IMR-90 (cell line): ENCODE measurements around the gene GALP. TPM values are rescaled to one million over a fixed set of nuclear protein-coding genes. Genes with fewer than 3 reads are reported as not detected.

Source experiments
- ATAC-seq: fragments of 200-7000 bp; cut with Tn5 transposase; 2 replicates; pipeline ENCODE4 v1.9.1; 2020; ENCODE audit warnings: low read depth, mild to moderate bottlenecking, moderate library complexity
- BruUV-seq: library from RNA; stranded (reverse); fragments of 400-500 nt; replicated peaks from 2 replicates; lab custom pipeline; 2021; lab: Mats Ljungman, UMichigan
- CTCF ChIA-PET: fragments of 300-600 bp; formaldehyde crosslinking; extraction: SDS; loops from one replicate; lab custom pipeline; 2021; ENCODE audit warnings: antibody characterized with exemption; lab: Yijun Ruan, JAX
- POLR2A ChIA-PET: fragments of 300-600 bp; sonication (Branson Sonifier 250); formaldehyde crosslinking; loops from one replicate; lab custom pipeline; 2022; ENCODE audit warnings: antibody characterized with exemption; ENCODE audit not compliant: unreplicated experiment; lab: Charles Lee
- DNase-seq: peaks from one replicate; pipeline ENCODE4 v3.0.0; 2013
- H2AFZ ChIP-seq: replicated peaks from 2 replicates; pipeline ENCODE3; 2013; ENCODE audit warnings: low read length, mild to moderate bottlenecking; ENCODE audit not compliant: poor library complexity
- H2AK5ac ChIP-seq: 2 replicates; pipeline ENCODE4 v1.6.1; 2013; ENCODE audit warnings: low read depth, low read length, inconsistent platforms
- H2AK9ac ChIP-seq: replicated peaks from 2 replicates; pipeline ENCODE3; 2013; ENCODE audit warnings: mild to moderate bottlenecking, low read depth, low read length, moderate library complexity; ENCODE audit not compliant: poor library complexity
- H2BK120ac ChIP-seq: 2 replicates; pipeline ENCODE4 v1.6.1; 2013; ENCODE audit warnings: low read depth, low read length, inconsistent platforms
- H2BK15ac ChIP-seq: 3 replicates; pipeline ENCODE4 v1.6.1; 2013; ENCODE audit warnings: low read depth, low read length, inconsistent platforms
- H2BK20ac ChIP-seq: 2 replicates; pipeline ENCODE4 v1.6.1; 2013; ENCODE audit warnings: low read depth, mild to moderate bottlenecking, inconsistent platforms, low read length, moderate library complexity
- H2BK5ac ChIP-seq: 2 replicates; pipeline ENCODE4 v1.6.1; 2013; ENCODE audit warnings: mild to moderate bottlenecking, low read depth, low read length, inconsistent platforms; ENCODE audit not compliant: poor library complexity, severe bottlenecking
- H3K14ac ChIP-seq: replicated peaks from 2 replicates; pipeline ENCODE4 v1.6.1; 2013; ENCODE audit warnings: low read depth, low read length, inconsistent platforms
- H3K18ac ChIP-seq: 2 replicates; pipeline ENCODE4 v1.6.1; 2013; ENCODE audit warnings: low read depth, low read length, control low read depth
- H3K23ac ChIP-seq: 2 replicates; pipeline ENCODE4 v1.6.1; 2013; ENCODE audit warnings: low read depth, low read length, inconsistent platforms
- H3K27ac ChIP-seq: 2 replicates; pipeline ENCODE4 v1.5.1; 2013; ENCODE audit warnings: mild to moderate bottlenecking, control low read depth, low read length; ENCODE audit not compliant: insufficient read depth
- H3K27me3 ChIP-seq: 2 replicates; pipeline ENCODE4 v1.6.1; 2013; ENCODE audit warnings: low read length; ENCODE audit not compliant: control insufficient read depth, insufficient read depth
- H3K36me3 ChIP-seq: 2 replicates; pipeline ENCODE4 v1.6.1; 2013; ENCODE audit warnings: low read length, mixed read lengths; ENCODE audit not compliant: control insufficient read depth, insufficient read depth
- H3K4ac ChIP-seq: 2 replicates; pipeline ENCODE4 v1.6.1; 2013; ENCODE audit warnings: low read depth, low read length, inconsistent platforms
- H3K4me1 ChIP-seq: 2 replicates; pipeline ENCODE4 v1.6.1; 2013; ENCODE audit warnings: low read length, mixed read lengths; ENCODE audit not compliant: control insufficient read depth, insufficient read depth
- H3K4me2 ChIP-seq: 2 replicates; pipeline ENCODE4 v1.6.1; 2013; ENCODE audit warnings: low read depth, mild to moderate bottlenecking, control low read depth, low read length, moderate library complexity
- H3K4me3 ChIP-seq: 2 replicates; pipeline ENCODE4 v1.5.1; 2013; ENCODE audit warnings: low read depth, mild to moderate bottlenecking, control low read depth, low read length, moderate library complexity; ENCODE audit not compliant: insufficient read depth
- H3K56ac ChIP-seq: 2 replicates; pipeline ENCODE4 v1.6.1; 2013; ENCODE audit warnings: low read length, inconsistent platforms; ENCODE audit not compliant: insufficient read depth; ENCODE audit errors: extremely low read depth
- H3K79me1 ChIP-seq, 2 experiments: 2 replicates each; pipeline ENCODE4 v1.6.1; 2013; ENCODE audit warnings: low read length in 2 of 2, inconsistent platforms in 1 of 2, low read depth in 1 of 2
- H3K9ac ChIP-seq: 2 replicates; pipeline ENCODE4 v1.6.1; 2013; ENCODE audit warnings: low read depth, low read length, control low read depth
- H3K9me1 ChIP-seq: 2 replicates; pipeline ENCODE4 v1.6.1; 2013; ENCODE audit warnings: low read length, inconsistent platforms; ENCODE audit not compliant: insufficient read depth
- H3K9me3 ChIP-seq: 2 replicates; pipeline ENCODE4 v1.6.1; 2013; ENCODE audit warnings: low read length; ENCODE audit not compliant: control insufficient read depth, insufficient read depth
- H4K20me1 ChIP-seq: 2 replicates; pipeline ENCODE4 v1.6.1; 2013; ENCODE audit warnings: low read length, inconsistent platforms; ENCODE audit not compliant: insufficient read depth
- H4K5ac ChIP-seq: 2 replicates; pipeline ENCODE4 v1.6.1; 2013; ENCODE audit warnings: mild to moderate bottlenecking, low read depth, low read length, control low read depth
- H4K8ac ChIP-seq, 2 experiments: 2 replicates each; pipeline ENCODE4 v1.6.1; 2013; ENCODE audit warnings: low read depth in 2 of 2, low read length in 2 of 2, control low read depth in 1 of 2, inconsistent platforms in 1 of 2
- H4K91ac ChIP-seq: 2 replicates; pipeline ENCODE4 v1.6.1; 2013; ENCODE audit warnings: low read depth, low read length, inconsistent platforms; ENCODE audit not compliant: insufficient read depth
- BHLHE40 ChIP-seq: fragments of 150-350 bp; IDR thresholded peaks from 2 replicates; pipeline ENCODE4 v1.6.1; 2016; ENCODE audit warnings: mild to moderate bottlenecking, low read depth, low read length
- CEBPB ChIP-seq: IDR thresholded peaks from 2 replicates; pipeline ENCODE4 v1.6.1; 2012; ENCODE audit warnings: low read depth, low read length, improper control_type of control experiment
- FOS ChIP-seq: fragments of 150-350 bp; IDR thresholded peaks from 2 replicates; pipeline ENCODE4 v1.6.1; 2016; ENCODE audit warnings: low read depth, low read length
- MAFK ChIP-seq: IDR thresholded peaks from 2 replicates; pipeline ENCODE4 v1.6.1; 2012; ENCODE audit warnings: low read depth, low read length, improper control_type of control experiment
- MAZ ChIP-seq: IDR thresholded peaks from 2 replicates; pipeline ENCODE4 v1.6.1; 2012; ENCODE audit warnings: low read depth, mild to moderate bottlenecking, low read length, improper control_type of control experiment, moderate library complexity, borderline replicate concordance
- MXI1 ChIP-seq: IDR thresholded peaks from 2 replicates; pipeline ENCODE4 v1.6.1; 2012; ENCODE audit warnings: low read depth, mild to moderate bottlenecking, low read length, moderate library complexity, borderline replicate concordance
- NFE2L2 ChIP-seq: fragments of 150-350 bp; IDR thresholded peaks from 2 replicates; pipeline ENCODE4 v1.6.1; 2016; ENCODE audit warnings: low read depth, mild to moderate bottlenecking, low read length
- POLR2A ChIP-seq: IDR thresholded peaks from 2 replicates; pipeline ENCODE4 v1.6.1; 2012; ENCODE audit warnings: mild to moderate bottlenecking, low read depth, low read length
- RAD21 ChIP-seq: IDR thresholded peaks from 2 replicates; pipeline ENCODE4 v1.6.1; 2012; ENCODE audit warnings: low read length, improper control_type of control experiment
- RCOR1 ChIP-seq: IDR thresholded peaks from 2 replicates; pipeline ENCODE4 v1.6.1; 2012; ENCODE audit warnings: mild to moderate bottlenecking, low read length, improper control_type of control experiment; ENCODE audit not compliant: insufficient replicate concordance
- RFX5 ChIP-seq: IDR thresholded peaks from 2 replicates; pipeline ENCODE4 v1.8.0; 2012; ENCODE audit warnings: low read depth, mild to moderate bottlenecking, low read length, moderate library complexity
- SMC3 ChIP-seq: fragments of 150-350 bp; IDR thresholded peaks from 2 replicates; pipeline ENCODE4 v1.6.1; 2016; ENCODE audit warnings: low read depth, mild to moderate bottlenecking, antibody characterized with exemption, low read length, moderate library complexity
- WGBS, 2 experiments: methylation state at CpG; one replicate each; pipeline versions ENCODE4 v1.1.5 to v1.1.7; 2013; ENCODE audit warnings: missing lambda C conversion rate in 2 of 2; ENCODE audit not compliant: insufficient read length in 1 of 2; ENCODE audit errors: extremely low coverage in 2 of 2; 5-methylcytosine and 5-hydroxymethylcytosine counted together
- dilution Hi-C: fragments of 300-500 bp; cut with HindIII; formaldehyde crosslinking; loops from one replicate; pipeline ENCODE4 v1.14.3; 2018; ENCODE audit warnings: low sequenced_read_pairs; ENCODE audit not compliant: unreplicated experiment
- in situ Hi-C: fragments of 300-500 bp; cut with MboI; formaldehyde crosslinking; loops from 3 replicates; pipeline ENCODE4 v1.14.3; 2019; ENCODE audit warnings: low sequenced_read_pairs, inconsistent platforms, mixed read lengths
- intact Hi-C: fragments of 100-400 bp; cut with micrococcal nuclease; formaldehyde crosslinking; loops from 2 replicates; pipeline ENCODE4 v1.10.0; 2022
- polyA plus RNA-seq, 3 experiments: library from polyadenylated mRNA; depleted of rRNA; stranded (reverse); fragments of >200 nt; gene quantifications; 2 replicates each; pipeline ENCODE4 v1.2.3, GENCODE V29; 2012; ENCODE audit warnings: low replicate concordance in 1 of 3
- total RNA-seq: library from RNA; depleted of rRNA; stranded (reverse); fragments of >200 nt; gene quantifications from 2 replicates; pipeline ENCODE4 v1.2.3, GENCODE V29; 2012
- TF ChIP-seq, protein P1 (sequence below): fragments of 150-350 bp; IDR thresholded peaks from 2 replicates; pipeline ENCODE4 v1.6.1; 2016; ENCODE audit warnings: low read depth, mild to moderate bottlenecking, low read length, moderate library complexity, borderline replicate concordance
- TF ChIP-seq, protein P2 (sequence below): fragments of 150-350 bp; IDR thresholded peaks from 2 replicates; pipeline ENCODE4 v1.6.1; 2017; ENCODE audit warnings: mild to moderate bottlenecking, antibody characterized with exemption, low read length, low read depth
- TF ChIP-seq, protein P3 (sequence below): conservative IDR thresholded peaks from 2 replicates; pipeline ENCODE4 v1.5.1; 2012; ENCODE audit warnings: mild to moderate bottlenecking, low read depth, low read length, improper control_type of control experiment

GALP gene
- total and polyA plus RNA-seq, 2 of the 4 experiments (the other 2 are of a cell fraction): not detected

DNA sequence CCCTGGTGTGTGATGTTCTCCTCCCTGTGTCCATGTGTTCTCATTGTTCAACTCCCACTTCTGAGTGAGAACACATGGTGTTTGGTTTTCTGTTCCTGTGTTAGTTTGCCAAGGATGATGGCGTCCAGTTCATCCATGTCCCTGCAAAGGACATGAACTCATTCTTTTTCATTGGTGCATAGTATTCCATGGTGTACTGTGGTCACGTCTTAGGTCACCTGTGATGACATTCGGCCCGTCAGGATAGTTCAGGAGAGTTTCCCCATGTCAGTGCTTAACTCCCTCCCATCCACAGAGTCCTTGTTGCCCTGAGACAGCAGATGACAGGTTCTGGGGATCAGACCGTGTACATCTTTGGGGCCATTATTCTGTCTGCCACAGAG lies 26.2 kb upstream of the GALP start:
- Histone ChIP-seq H3K4ac (no peak overlapping the region), H3K9me3 (no peaks in the 10 kb centered on the region), H3K18ac (no peak overlapping the region), H3K79me1 (peaks cover 25 to 35% of the 10 kb centered on the region in 2 experiments), H2BK5ac (no peak overlapping the region), H3K4me3 (no peak overlapping the region), H3K4me2 (no peak overlapping the region), H2BK20ac (no peak overlapping the region), H4K91ac (no peak overlapping the region), H3K23ac (no peak overlapping the region), H2BK120ac (no peak overlapping the region), H3K56ac (no peak overlapping the region), H4K20me1 (peaks cover 23% of the 10 kb centered on the region), H2BK15ac (no peak overlapping the region), H2AFZ (no peak overlapping the region), H3K4me1 (peaks cover 5% of the 10 kb centered on the region; the same call in 1 of the 2 replicates), H4K5ac (no peak overlapping the region), H3K9ac (no peak overlapping the region), H2AK9ac (no peak overlapping the region), H2AK5ac (no peak overlapping the region), H3K9me1 (peaks cover 10% of the 10 kb centered on the region; the same call in 1 of the 2 replicates), H3K27ac (no peak overlapping the region), H3K14ac (no peak overlapping the region), H3K36me3 (peaks cover 33% of the 10 kb centered on the region), H3K27me3 (no peaks in the 10 kb centered on the region), H4K8ac (no peak overlapping the region)
- in situ Hi-C loops: loop anchor here (25.0 kb wide), 2 partner anchors 462 to 1687 kb away; partner anchors contain the start of genes CDC42EP5, EPN1 and LENG9
- ATAC-seq (no peak), DNase-seq (no peak)
- 92% methylated on average over 4 of the region's 5 CpGs; no CpG with 5 or more reads in 1 of the 2 experiments for WGBS, 2 experiments
- intact Hi-C loops: no loop called here
- CTCF ChIA-PET: no interaction called here
- BruUV-seq: no TSS peak
- POLR2A ChIA-PET: no interaction called here
- dilution Hi-C loops: no loop called here
- TF ChIP-seq, protein P1, sequence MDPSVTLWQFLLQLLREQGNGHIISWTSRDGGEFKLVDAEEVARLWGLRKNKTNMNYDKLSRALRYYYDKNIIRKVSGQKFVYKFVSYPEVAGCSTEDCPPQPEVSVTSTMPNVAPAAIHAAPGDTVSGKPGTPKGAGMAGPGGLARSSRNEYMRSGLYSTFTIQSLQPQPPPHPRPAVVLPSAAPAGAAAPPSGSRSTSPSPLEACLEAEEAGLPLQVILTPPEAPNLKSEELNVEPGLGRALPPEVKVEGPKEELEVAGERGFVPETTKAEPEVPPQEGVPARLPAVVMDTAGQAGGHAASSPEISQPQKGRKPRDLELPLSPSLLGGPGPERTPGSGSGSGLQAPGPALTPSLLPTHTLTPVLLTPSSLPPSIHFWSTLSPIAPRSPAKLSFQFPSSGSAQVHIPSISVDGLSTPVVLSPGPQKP: no peak
- TF ChIP-seq RCOR1: no peak
- TF ChIP-seq NFE2L2: no peak
- TF ChIP-seq RFX5: no peak
- no peak for TF ChIP-seq POLR2A
- no peak for TF ChIP-seq FOS
- no peak for TF ChIP-seq RAD21
- TF ChIP-seq, protein P2, sequence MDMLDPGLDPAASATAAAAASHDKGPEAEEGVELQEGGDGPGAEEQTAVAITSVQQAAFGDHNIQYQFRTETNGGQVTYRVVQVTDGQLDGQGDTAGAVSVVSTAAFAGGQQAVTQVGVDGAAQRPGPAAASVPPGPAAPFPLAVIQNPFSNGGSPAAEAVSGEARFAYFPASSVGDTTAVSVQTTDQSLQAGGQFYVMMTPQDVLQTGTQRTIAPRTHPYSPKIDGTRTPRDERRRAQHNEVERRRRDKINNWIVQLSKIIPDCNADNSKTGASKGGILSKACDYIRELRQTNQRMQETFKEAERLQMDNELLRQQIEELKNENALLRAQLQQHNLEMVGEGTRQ: no peak
- no peak for TF ChIP-seq MAFK
- no peak for TF ChIP-seq CEBPB
- TF ChIP-seq SMC3: no peak
- TF ChIP-seq MXI1: no peak
- TF ChIP-seq, protein P3, sequence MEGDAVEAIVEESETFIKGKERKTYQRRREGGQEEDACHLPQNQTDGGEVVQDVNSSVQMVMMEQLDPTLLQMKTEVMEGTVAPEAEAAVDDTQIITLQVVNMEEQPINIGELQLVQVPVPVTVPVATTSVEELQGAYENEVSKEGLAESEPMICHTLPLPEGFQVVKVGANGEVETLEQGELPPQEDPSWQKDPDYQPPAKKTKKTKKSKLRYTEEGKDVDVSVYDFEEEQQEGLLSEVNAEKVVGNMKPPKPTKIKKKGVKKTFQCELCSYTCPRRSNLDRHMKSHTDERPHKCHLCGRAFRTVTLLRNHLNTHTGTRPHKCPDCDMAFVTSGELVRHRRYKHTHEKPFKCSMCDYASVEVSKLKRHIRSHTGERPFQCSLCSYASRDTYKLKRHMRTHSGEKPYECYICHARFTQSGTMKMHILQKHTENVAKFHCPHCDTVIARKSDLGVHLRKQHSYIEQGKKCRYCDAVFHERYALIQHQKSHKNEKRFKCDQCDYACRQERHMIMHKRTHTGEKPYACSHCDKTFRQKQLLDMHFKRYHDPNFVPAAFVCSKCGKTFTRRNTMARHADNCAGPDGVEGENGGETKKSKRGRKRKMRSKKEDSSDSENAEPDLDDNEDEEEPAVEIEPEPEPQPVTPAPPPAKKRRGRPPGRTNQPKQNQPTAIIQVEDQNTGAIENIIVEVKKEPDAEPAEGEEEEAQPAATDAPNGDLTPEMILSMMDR: no peak
- no peak for TF ChIP-seq MAZ
- TF ChIP-seq BHLHE40: no peak
